Activated CD8-positive, alpha-beta T cell treated with anti-CD3 and anti-CD28 coated beads for 36 hours (primary cell): ENCODE data around the gene NSMCE1. TPM values are rescaled to one million over a fixed set of nuclear protein-coding genes. Genes with fewer than 3 reads are reported as not detected.
A peak's percentile ranks its signal among the peaks of the same experiment; 100 is the strongest.

Experiments
- ATAC-seq: fragments of 200-7000 bp; cut with Tn5 transposase; one replicate; pipeline ENCODE4 v1.10.0; 2021; ENCODE audit warnings: mild to moderate bottlenecking, moderate library complexity
- CTCF ChIA-PET: fragments of 350-600 bp; sonication (Branson Sonifier 250); formaldehyde crosslinking; loops from one replicate; lab custom pipeline; 2021; ENCODE audit warnings: antibody characterized with exemption; lab: Charles Lee
- POLR2A ChIA-PET: fragments of 350-600 bp; sonication (Branson Sonifier 250); formaldehyde crosslinking; loops from one replicate; lab custom pipeline; 2021; ENCODE audit warnings: antibody characterized with exemption; lab: Charles Lee
- DNase-seq: peaks from one replicate; pipeline ENCODE4 v3.0.0-alpha.2; 2020
- H3K27ac Mint-ChIP-seq: one replicate; pipeline ENCODE4 v1.8.0; 2021; ENCODE audit warnings: mild to moderate bottlenecking, mixed read lengths
- H3K27me3 Mint-ChIP-seq: one replicate; pipeline ENCODE4 v1.8.0; 2021; ENCODE audit warnings: mixed read lengths
- H3K36me3 Mint-ChIP-seq: one replicate; pipeline ENCODE4 v1.8.0; 2021; ENCODE audit warnings: low read depth, mixed read lengths
- H3K4me1 Mint-ChIP-seq: one replicate; pipeline ENCODE4 v1.8.0; 2021; ENCODE audit warnings: low read depth, mixed read lengths
- H3K4me3 Mint-ChIP-seq: one replicate; pipeline ENCODE4 v1.8.0; 2021; ENCODE audit warnings: mild to moderate bottlenecking, moderate library complexity, mixed read lengths
- H3K9me3 Mint-ChIP-seq: one replicate; pipeline ENCODE4 v1.8.0; 2021; ENCODE audit warnings: mixed read lengths
- intact Hi-C: fragments of 100-400 bp; cut with micrococcal nuclease; formaldehyde crosslinking; loops from one replicate; pipeline ENCODE4 v1.10.0; 2022
- total RNA-seq, 2 experiments: library from RNA; stranded (reverse); gene quantifications; one replicate each; pipeline ENCODE4 v1.2.3, GENCODE V29; 2021
- TF ChIP-seq, protein P1 (sequence below): fragments of 200-600 bp; IDR thresholded peaks from one replicate; pipeline ENCODE4 v1.8.0; 2022; ENCODE audit warnings: antibody characterized with exemption, mild to moderate bottlenecking

The NSMCE1 gene
- total RNA-seq, 2 experiments from 2014 or later: 150 to 156 TPM

DNA sequence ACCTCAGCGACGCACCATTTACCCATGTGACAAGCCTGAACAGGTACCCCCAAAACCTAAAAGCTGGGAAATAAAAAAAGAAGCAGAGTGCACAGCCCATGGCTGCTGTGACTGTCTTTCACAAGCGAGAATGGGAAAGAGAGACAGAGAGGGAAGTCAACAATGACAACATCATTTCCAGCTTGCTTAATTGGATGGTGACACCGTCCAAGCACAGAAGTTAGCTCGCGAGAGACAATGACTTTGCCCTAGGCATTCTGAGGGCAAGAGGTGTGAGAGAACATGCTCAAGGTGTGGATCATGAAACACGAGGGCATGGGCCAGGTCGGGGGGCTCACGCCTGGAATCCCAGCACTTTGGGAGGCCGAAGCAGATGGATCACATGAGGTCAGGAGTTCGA is 19.3 kb upstream of the NSMCE1 start:
- Mint-ChIP-seq H3K27me3 (no peaks in the 10 kb centered on the region), H3K4me3 (no peak overlapping the region), H3K9me3 (peaks cover 7% of the 10 kb centered on the region), H3K27ac (no peak overlapping the region), H3K36me3 (peaks cover 5% of the 10 kb centered on the region), H3K4me1 (peaks cover 57% of the 10 kb centered on the region)
- POLR2A ChIA-PET: interaction anchor here (1.0 to 4.5 kb wide), 5 partner anchors 12 to 52 kb away, joined by 3 to 27 read pairs (median 5); no protein-coding TSS in a partner anchor
- ATAC-seq (no peak), DNase-seq (no peak)
- CTCF ChIA-PET: interaction anchor here (0.7 to 1.3 kb wide), 2 partner anchors 53 to 63 kb away, joined by 3 to 5 read pairs; no protein-coding TSS in a partner anchor
- TF ChIP-seq, protein P1, sequence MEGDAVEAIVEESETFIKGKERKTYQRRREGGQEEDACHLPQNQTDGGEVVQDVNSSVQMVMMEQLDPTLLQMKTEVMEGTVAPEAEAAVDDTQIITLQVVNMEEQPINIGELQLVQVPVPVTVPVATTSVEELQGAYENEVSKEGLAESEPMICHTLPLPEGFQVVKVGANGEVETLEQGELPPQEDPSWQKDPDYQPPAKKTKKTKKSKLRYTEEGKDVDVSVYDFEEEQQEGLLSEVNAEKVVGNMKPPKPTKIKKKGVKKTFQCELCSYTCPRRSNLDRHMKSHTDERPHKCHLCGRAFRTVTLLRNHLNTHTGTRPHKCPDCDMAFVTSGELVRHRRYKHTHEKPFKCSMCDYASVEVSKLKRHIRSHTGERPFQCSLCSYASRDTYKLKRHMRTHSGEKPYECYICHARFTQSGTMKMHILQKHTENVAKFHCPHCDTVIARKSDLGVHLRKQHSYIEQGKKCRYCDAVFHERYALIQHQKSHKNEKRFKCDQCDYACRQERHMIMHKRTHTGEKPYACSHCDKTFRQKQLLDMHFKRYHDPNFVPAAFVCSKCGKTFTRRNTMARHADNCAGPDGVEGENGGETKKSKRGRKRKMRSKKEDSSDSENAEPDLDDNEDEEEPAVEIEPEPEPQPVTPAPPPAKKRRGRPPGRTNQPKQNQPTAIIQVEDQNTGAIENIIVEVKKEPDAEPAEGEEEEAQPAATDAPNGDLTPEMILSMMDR: no peak
- intact Hi-C loops: no loop called here

DNA sequence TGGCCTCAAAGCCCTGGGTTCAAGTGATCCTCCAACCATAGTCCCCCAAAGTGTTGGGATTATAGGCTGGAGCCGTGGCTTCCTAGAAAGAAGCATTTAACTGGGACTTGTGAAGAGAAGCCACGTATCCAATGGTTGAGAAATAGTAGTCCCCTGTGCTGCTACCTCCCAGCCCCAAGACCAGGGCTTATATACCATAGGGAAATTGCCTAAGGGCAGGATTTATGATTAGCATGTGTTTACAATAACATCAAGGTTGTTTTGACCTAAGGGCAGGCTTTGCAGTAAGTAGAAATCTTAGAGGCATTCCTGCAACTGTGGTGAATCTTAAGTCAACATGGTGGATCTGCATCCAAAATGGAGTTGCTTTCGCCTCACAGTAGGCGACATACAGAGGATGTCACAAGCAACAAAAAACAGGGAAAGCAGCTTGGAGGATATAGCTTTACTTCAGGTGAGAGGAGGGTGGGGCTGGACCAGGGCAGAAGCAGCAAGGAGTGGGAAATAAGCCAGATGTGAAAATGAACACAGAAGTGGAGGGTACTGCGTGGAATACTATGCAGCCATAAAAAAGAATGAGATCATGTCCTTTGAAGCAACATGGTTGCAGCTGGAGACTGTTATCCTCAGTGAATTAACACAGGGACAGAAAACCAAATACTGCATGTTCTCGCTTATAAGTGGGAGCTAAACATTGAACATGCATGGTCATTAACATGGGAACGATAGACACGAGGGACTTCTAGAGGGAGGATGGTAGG is 18.7 kb upstream of the NSMCE1 start:
- ChIA-PET CTCF (interaction anchor here (1.3 kb wide), 1 partner anchor 52 kb away, joined by 5 read pairs; no protein-coding TSS in a partner anchor), POLR2A (interaction anchor here (1.0 to 4.5 kb wide), 5 partner anchors 12 to 51 kb away, joined by 3 to 27 read pairs (median 5); no protein-coding TSS in a partner anchor)
- TF ChIP-seq, protein P1: no peak
- ATAC-seq: no peak
- Mint-ChIP-seq H3K27ac (no peak overlapping the region), H3K4me1 (peaks cover 61% of the 10 kb centered on the region), H3K4me3 (no peak overlapping the region), H3K36me3 (peaks cover 7% of the 10 kb centered on the region), H3K27me3 (peaks cover 2% of the 10 kb centered on the region), H3K9me3 (peaks cover 9% of the 10 kb centered on the region)
- DNase-seq: no peak
- intact Hi-C loops: no loop called here

DNA sequence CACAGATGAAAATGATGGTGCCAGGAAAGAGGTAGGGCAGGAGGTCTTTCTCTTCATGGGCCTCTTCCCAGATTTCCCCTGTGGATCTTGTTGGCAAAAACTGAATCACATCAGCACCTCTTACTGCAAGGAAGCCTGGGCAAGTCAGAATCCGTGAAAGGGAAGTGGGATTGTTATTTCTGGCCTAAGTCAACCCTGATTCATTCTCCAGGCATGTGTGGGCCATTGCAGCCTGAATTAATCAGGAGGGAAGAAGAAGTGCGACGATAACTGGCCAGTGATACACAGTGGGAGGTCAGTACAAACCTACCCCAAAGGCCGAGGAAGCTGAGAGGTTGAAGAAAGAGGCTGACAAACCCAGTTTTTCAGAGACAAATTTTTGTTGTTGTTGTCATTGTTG is 17.9 kb upstream of the NSMCE1 start:
- Mint-ChIP-seq H3K27ac (no peak overlapping the region), H3K27me3 (peaks cover 2% of the 10 kb centered on the region), H3K4me1 (peaks cover 64% of the 10 kb centered on the region), H3K4me3 (no peak overlapping the region), H3K36me3 (peaks cover 7% of the 10 kb centered on the region), H3K9me3 (peaks cover 9% of the 10 kb centered on the region)
- ATAC-seq (no peak), DNase-seq (no peak)
- POLR2A ChIA-PET: interaction anchor here (1.2 to 6.5 kb wide), 5 partner anchors 12 to 50 kb away, joined by 3 to 40 read pairs (median 6); no protein-coding TSS in a partner anchor
- intact Hi-C loops: no loop called here
- CTCF ChIA-PET: interaction anchor here (2.0 kb wide), 1 partner anchor 52 kb away, joined by 11 read pairs; no protein-coding TSS in a partner anchor
- TF ChIP-seq, protein P1: no peak

DNA sequence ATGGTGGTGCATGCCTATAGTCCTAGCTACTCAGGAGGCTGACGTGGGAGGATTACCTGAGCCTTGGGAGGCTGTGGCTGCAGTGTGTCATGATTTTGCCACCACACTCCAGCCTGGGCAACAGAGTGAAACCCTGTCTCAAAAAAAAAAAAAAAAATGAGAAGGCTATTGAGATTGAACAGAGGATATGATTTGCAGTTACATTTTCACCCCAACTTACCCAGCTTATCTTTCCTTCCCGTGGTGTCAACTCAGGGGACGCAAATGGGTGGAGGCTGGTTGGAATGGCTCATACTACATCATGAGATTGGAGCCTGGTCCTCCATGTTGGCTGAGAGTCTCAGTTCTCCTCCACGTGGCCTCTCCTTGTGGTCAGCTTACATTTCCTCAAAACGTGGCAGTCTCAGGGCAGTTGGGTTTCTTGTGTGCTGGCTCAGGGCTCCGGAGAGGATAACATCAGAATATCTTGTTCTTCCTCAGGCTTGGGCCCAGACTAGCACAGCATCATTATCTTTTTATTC is 17.2 kb upstream of the NSMCE1 start:
- ATAC-seq: peak; percentile 24
- peaks cover 2% of the 10 kb centered on the region for H3K27me3 Mint-ChIP-seq
- CTCF ChIA-PET: interaction anchor here (1.4 to 2.0 kb wide), 2 partner anchors 10 to 51 kb away, joined by 7 to 11 read pairs; no protein-coding TSS in a partner anchor

More for the DNA sequence above, 17.2 kb upstream of the NSMCE1 start:
- H3K4me3 Mint-ChIP-seq: no peak overlapping the region
- H3K36me3 Mint-ChIP-seq: peaks cover 7% of the 10 kb centered on the region
- H3K4me1 Mint-ChIP-seq: peaks cover 67% of the 10 kb centered on the region
- peaks cover 9% of the 10 kb centered on the region for H3K9me3 Mint-ChIP-seq
- peak overlapping the region; percentile 57 for H3K27ac Mint-ChIP-seq
- POLR2A ChIA-PET: interaction anchor here (0.8 to 6.5 kb wide), 3 partner anchors 17 to 49 kb away, joined by 3 to 40 read pairs (median 27); partner anchors contain the start of gene NSMCE1
- TF ChIP-seq, protein P1: no peak
- DNase-seq: no peak
- intact Hi-C loops: no loop called here
